ENCODE measurements around the gene MKS1.

MKS1 gene

DNA sequence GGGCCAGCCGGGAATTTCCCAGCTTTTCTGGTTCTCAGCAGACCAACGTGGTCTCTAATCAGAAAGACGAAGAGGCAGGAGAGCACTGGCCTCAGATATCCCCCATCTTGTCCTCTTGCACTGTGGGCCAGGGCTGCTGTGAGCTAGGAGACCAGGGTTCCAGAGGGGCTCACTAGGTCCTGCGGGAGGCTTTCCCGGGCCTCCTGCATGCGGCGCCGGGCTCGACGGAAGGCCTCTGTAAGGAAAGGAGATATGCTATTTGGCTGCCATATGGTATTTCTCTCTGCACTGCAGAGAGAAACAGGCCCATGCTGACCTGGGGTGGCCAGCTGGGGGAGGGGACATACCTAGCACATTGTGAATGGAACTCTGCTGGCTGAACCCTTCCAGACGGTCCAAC, 13.1 kb downstream of the MKS1 start:
- no peaks in the 10 kb centered on the region for H3K36me3 ChIP-seq (replicated peaks; ENCODE audit: insufficient read depth, low read length)

DNA sequence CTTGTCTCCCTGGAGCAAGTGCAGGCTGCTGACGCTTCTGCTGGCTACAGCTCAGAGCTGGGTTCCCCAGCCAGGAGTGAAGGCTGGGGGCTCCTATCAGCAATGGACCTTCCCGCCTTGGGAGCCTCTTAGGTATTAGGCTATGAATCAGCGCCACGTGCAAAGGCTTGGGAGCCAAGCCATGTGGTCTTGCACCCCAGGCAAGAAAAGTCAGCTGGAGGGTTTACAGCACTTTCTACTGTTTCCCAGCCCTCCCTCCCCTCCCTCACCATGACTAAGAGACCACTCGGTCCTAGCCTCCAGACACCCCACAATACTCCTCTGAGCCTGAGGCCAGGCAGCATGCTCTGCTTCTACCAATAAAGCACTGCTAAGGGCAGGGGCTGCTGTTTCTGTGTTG, 14.3 kb downstream of the MKS1 start:
- H3K9me2 ChIP-seq (replicated peaks; ENCODE audit: insufficient read depth, low read length) = no peaks in the 10 kb centered on the region
- no peak overlapping the region for H3K9ac ChIP-seq (ENCODE audit: low read length)
- H3K27ac ChIP-seq (ENCODE audit: low read length) = no peak overlapping the region
- H3K79me2 ChIP-seq (ENCODE audit: low read length) = no peaks in the 10 kb centered on the region
- DNase-seq = no peak
- peaks cover 29% of the 10 kb centered on the region for H3K27me3 ChIP-seq (replicated peaks; ENCODE audit: insufficient read depth, low read length)
- no peaks in the 10 kb centered on the region for H4K20me1 ChIP-seq (ENCODE audit: insufficient read depth, low read length)
- H3K36me3 ChIP-seq (replicated peaks; ENCODE audit: insufficient read depth, low read length) = no peaks in the 10 kb centered on the region
- no peaks in the 10 kb centered on the region for H3K4me1 ChIP-seq (ENCODE audit: low read length)
- no peaks in the 10 kb centered on the region for H3F3A ChIP-seq (ENCODE audit: insufficient read depth, low read length)
- no peak overlapping the region for H2AFZ ChIP-seq (ENCODE audit: low read length)
- TF ChIP-seq, protein P1, sequence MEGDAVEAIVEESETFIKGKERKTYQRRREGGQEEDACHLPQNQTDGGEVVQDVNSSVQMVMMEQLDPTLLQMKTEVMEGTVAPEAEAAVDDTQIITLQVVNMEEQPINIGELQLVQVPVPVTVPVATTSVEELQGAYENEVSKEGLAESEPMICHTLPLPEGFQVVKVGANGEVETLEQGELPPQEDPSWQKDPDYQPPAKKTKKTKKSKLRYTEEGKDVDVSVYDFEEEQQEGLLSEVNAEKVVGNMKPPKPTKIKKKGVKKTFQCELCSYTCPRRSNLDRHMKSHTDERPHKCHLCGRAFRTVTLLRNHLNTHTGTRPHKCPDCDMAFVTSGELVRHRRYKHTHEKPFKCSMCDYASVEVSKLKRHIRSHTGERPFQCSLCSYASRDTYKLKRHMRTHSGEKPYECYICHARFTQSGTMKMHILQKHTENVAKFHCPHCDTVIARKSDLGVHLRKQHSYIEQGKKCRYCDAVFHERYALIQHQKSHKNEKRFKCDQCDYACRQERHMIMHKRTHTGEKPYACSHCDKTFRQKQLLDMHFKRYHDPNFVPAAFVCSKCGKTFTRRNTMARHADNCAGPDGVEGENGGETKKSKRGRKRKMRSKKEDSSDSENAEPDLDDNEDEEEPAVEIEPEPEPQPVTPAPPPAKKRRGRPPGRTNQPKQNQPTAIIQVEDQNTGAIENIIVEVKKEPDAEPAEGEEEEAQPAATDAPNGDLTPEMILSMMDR (IDR thresholded peaks at IDR 0.05; ENCODE audit: low read length) = no peak
- no peak for TF ChIP-seq EZH2 (optimal IDR thresholded peaks at IDR 0.05; ENCODE audit: low read depth, low read length)
- no peak for TF ChIP-seq EZH2phosphoT487 (IDR thresholded peaks at IDR 0.05; ENCODE audit: low read length)
- no peaks in the 10 kb centered on the region for H3K9me3 ChIP-seq (replicated peaks; ENCODE audit: insufficient read depth, low read length)
- no peak overlapping the region for H3K4me3 ChIP-seq (ENCODE audit: low read length)
- H3K4me2 ChIP-seq (ENCODE audit: low read depth, low read length) = no peak overlapping the region

More for the DNA sequence above, 13.1 kb downstream of the MKS1 start:
- no peaks in the 10 kb centered on the region for H3K9me2 ChIP-seq (replicated peaks; ENCODE audit: insufficient read depth, low read length)
- H3F3A ChIP-seq (ENCODE audit: insufficient read depth, low read length) = no peaks in the 10 kb centered on the region
- no peak overlapping the region for H2AFZ ChIP-seq (ENCODE audit: low read length)
- DNase-seq = no peak
- H3K4me2 ChIP-seq (ENCODE audit: low read depth, low read length) = no peak overlapping the region
- H3K79me2 ChIP-seq (ENCODE audit: low read length) = no peaks in the 10 kb centered on the region
- no peak overlapping the region for H3K27ac ChIP-seq (ENCODE audit: low read length)
- no peak overlapping the region for H3K9ac ChIP-seq (ENCODE audit: low read length)
- H3K4me1 ChIP-seq (ENCODE audit: low read length) = no peaks in the 10 kb centered on the region
- TF ChIP-seq EZH2 (optimal IDR thresholded peaks at IDR 0.05; ENCODE audit: low read depth, low read length) (no peak), EZH2phosphoT487 (IDR thresholded peaks at IDR 0.05; ENCODE audit: low read length) (no peak)
- H4K20me1 ChIP-seq (ENCODE audit: insufficient read depth, low read length) = no peaks in the 10 kb centered on the region
- peaks cover 19% of the 10 kb centered on the region for H3K27me3 ChIP-seq (replicated peaks; ENCODE audit: insufficient read depth, low read length)
- no peaks in the 10 kb centered on the region for H3K9me3 ChIP-seq (replicated peaks; ENCODE audit: insufficient read depth, low read length)
- no peak overlapping the region for H3K4me3 ChIP-seq (ENCODE audit: low read length)

DNA sequence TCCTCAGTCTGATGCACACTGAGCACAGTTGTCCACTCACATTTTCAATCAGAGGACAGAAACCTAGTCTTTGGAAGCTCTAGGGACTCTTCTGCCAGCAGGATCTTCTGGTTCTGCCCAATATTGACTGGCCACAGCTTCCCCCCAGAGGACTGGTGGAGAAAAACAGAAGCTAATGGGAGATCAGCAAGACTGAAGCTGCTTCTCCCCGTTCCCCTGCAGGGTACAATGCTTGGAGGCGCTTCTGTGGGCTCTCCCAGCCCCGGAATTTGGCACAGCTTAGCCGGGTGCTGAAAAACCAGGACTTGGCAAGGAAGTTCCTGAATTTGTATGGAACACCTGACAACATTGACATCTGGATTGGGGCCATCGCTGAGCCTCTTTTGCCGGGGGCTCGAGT, 16.2 kb downstream of the MKS1 start:
- Histone ChIP-seq H3K4me3 (ENCODE audit: low read length) (no peak overlapping the region), H3K36me3 (replicated peaks; ENCODE audit: insufficient read depth, low read length) (no peaks in the 10 kb centered on the region), H3K27me3 (replicated peaks; ENCODE audit: insufficient read depth, low read length) (peaks cover 48% of the 10 kb centered on the region), H3K4me1 (ENCODE audit: low read length) (no peaks in the 10 kb centered on the region), H2AFZ (ENCODE audit: low read length) (no peak overlapping the region), H3K4me2 (ENCODE audit: low read depth, low read length) (no peak overlapping the region), H3K9ac (ENCODE audit: low read length) (no peak overlapping the region), H3K9me3 (replicated peaks; ENCODE audit: insufficient read depth, low read length) (no peaks in the 10 kb centered on the region), H3K9me2 (replicated peaks; ENCODE audit: insufficient read depth, low read length) (no peaks in the 10 kb centered on the region), H3K79me2 (ENCODE audit: low read length) (no peaks in the 10 kb centered on the region), H3K27ac (ENCODE audit: low read length) (no peak overlapping the region), H3F3A (ENCODE audit: insufficient read depth, low read length) (no peaks in the 10 kb centered on the region), H4K20me1 (ENCODE audit: insufficient read depth, low read length) (no peaks in the 10 kb centered on the region)
- TF ChIP-seq, protein P1 (IDR thresholded peaks at IDR 0.05; ENCODE audit: low read length) = no peak
- no peak for TF ChIP-seq EZH2phosphoT487 (IDR thresholded peaks at IDR 0.05; ENCODE audit: low read length)
- no peak for TF ChIP-seq EZH2 (optimal IDR thresholded peaks at IDR 0.05; ENCODE audit: low read depth, low read length)
- DNase-seq = no peak

DNA sequence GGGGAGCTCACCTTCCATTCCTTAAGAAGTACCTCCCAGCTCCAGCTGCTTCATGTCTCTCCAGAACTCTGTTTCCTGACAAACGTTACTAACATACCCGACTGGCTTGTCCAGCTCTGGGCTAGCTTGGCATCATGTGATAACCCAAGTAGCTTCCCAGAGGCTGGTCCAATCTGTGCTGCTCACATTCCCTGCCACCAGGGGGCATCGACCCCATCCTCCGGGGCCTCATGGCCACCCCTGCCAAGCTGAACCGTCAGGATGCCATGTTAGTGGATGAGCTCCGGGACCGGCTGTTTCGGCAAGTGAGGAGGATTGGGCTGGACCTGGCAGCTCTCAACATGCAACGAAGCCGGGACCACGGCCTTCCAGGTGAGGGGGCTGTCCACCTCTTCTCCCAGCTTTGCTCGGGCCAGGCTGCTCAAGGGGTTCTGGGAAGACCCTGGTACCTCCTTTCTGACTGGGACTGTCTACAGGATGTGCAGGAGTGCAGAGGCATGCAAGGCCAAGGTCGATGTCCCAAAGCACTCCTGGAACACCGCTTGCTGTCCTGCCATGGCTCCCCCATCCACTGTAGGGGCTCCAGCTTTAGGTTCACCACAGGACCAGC, 18.9 kb downstream of the MKS1 start:
- peak; percentile 53 for DNase-seq
- Histone ChIP-seq H3K4me2 (ENCODE audit: low read depth, low read length) (peak overlapping the region; percentile 24; the same call in 1 of the 2 replicates), H3K36me3 (replicated peaks; ENCODE audit: insufficient read depth, low read length) (no peaks in the 10 kb centered on the region), H3K9me3 (replicated peaks; ENCODE audit: insufficient read depth, low read length) (no peaks in the 10 kb centered on the region), H3F3A (ENCODE audit: insufficient read depth, low read length) (no peaks in the 10 kb centered on the region), H3K9me2 (replicated peaks; ENCODE audit: insufficient read depth, low read length) (no peaks in the 10 kb centered on the region), H4K20me1 (ENCODE audit: insufficient read depth, low read length) (no peaks in the 10 kb centered on the region), H3K4me1 (ENCODE audit: low read length) (no peaks in the 10 kb centered on the region), H3K9ac (ENCODE audit: low read length) (no peak overlapping the region), H3K4me3 (ENCODE audit: low read length) (no peak overlapping the region), H2AFZ (ENCODE audit: low read length) (no peak overlapping the region; the same call in 1 of the 2 replicates), H3K79me2 (ENCODE audit: low read length) (no peaks in the 10 kb centered on the region), H3K27me3 (replicated peaks; ENCODE audit: insufficient read depth, low read length) (peaks cover 72% of the 10 kb centered on the region), H3K27ac (ENCODE audit: low read length) (no peak overlapping the region)
- no peak for TF ChIP-seq EZH2 (optimal IDR thresholded peaks at IDR 0.05; ENCODE audit: low read depth, low read length)
- TF ChIP-seq, protein P1 (IDR thresholded peaks at IDR 0.05; ENCODE audit: low read length) = peak; percentile 86

All from MM.1S (cell line).